ENCODE data around the gene FANCM.
"Not testable (repeated sequence)": the region's sequence is repeated elsewhere in the genome, so short reads cannot be mapped to it uniquely, and the experiment has no call there.

The FANCM gene

GRCh38 chr14:45135659-45136395 is at the start of gene FANCM:
Gene FANCM, plus strand, starts transcription at chr14:45135930. Its CDS starts 102 bp downstream, at chr14:45136032.
- peak; percentile 96 for DNase-seq

DNA sequence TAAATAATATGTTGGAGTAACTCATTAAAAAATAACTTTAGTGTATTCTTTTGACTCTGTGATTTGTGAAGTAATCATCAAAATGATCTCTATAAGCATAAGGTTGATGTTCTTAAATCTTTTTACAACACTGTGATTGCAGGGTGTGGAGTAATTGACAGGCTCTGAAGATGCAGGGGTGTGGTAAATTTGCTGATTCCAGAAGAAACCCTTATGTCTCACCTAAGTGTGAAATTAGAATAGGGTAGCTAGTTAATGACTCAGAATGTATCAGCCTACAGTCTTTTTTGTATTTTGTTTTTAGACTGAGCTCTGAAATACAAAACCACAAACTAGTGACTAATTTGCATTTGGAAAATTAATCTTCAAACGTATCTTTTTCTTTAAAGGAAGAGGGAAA is 45.9 kb upstream of the FANCM start:
- peak; percentile 84 for DNase-seq

DNA sequence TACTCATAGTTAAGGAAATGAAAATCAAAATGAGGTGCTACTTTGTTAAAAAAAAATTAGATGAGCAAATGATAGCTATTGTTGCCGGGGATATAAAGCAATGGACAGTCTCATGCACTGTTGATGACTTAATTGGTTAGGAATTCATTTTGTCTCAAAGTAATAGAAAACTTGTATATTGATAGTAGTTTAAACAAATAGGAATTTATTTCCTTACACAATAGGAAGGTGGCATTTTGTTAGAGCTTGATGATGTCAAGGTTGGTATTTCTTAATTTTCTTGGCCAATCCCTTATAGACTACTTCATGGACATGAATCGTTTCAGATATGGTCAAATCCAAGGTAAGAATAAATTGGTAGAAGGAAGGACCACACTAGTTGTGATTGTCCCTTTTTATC is 44.0 kb upstream of the FANCM start:
- DNase-seq, result no peak

DNA sequence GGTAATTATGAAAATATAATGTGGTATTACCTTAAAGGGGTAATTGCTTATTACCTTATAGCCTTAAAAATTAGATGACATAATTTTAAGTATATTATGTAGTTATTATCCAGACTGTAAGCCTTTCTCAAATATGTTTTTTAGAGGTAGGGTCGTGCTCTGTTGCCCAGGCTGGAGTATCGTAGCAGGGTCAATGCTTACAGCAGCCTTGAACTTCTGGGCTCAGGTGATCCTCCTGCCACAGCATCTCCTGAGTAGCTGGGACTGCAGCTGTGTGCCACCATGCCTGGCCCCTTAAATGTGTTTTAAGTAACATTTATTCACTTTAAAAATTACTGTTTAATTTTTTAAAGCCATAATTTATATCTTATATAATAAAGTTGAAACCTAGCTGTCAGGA is 41.5 kb upstream of the FANCM start:
- no peak for DNase-seq

DNA sequence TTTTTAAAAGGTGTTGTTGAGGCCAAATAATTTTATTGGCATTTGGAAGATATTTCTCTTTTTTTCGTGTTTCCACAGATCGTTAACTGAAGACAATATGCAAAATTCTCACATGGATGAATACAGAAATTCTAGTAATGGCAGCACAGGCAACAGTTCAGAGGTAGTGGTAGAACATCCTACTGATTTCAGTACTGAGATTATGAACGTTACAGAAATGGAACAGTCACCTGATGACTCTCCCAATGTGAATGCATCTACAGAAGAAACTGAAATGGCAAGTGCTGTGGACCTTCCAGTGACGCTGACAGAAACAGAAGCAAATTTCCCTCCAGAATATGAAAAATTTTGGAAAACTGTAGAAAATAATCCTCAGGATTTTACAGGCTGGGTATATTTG is 40.6 kb upstream of the FANCM start:
- peak; percentile 38 for DNase-seq

DNA sequence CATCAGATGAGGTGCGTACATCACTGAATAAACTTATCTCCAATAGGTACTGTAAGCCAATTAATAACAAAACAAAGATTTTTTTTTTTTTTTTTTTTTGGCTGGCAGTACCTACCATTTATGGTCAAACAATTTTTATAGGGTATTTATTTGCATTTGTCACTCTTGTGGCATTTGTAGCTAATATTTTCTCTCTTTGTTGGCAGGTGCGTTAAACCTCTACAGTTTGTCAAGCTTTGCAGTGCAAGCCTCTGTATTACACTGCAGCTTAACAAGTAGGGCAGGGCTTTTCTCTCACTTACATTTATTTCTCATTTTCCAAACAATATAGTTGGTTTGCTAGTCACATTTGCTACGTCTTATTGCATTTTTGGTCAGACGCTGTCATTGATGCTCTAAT is 39.5 kb upstream of the FANCM start:
- DNase-seq, result no peak

DNA sequence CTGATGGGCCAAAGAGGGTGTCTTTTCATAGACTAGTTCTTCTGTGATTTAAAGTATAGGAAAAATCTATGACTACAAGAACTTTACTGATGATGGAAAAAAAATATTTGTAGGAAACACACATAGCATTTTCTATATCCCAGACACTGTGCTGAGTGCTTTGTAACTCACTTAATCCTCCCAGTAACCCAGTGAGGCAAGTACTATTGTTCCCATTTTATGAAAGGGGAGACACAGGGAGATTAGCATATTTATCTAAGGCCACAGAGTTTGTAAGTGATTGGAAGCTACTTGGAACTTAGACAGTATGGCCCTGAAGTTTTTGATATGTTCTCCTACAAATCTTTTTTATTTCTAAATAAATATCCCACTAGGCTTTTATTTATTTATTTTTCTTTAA is 31.9 kb upstream of the FANCM start:
- no peak for DNase-seq

GRCh38 chr14:45104561-45104960 is 31.2 kb upstream of the FANCM start:
- no peak for DNase-seq

- DNase-seq, result no peak
Measured at GRCh38 chr14:45112896-45113781, 22.6 kb upstream of the FANCM start.

GRCh38 chr14:45114327-45114726 is 21.4 kb upstream of the FANCM start:
- DNase-seq, result no peak

DNA sequence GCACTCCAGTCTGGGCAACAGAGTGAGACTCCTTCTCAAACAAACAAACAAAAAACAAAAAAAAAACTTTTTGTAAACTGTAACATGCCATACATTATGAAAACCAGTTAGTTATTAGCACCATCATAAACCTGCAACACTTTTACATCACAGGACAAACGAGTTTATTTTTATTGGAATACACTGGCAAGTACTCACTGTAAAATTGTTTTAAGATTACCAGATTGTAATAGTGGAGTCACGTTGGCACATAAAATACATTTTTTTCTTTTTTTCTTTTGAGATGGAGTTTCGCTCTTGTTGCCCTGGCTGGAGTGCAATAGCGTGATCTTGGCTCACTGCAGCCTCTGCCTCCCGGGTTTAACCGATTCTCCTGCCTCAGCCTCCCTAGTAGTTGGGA is 17.1 kb upstream of the FANCM start:
- DNase-seq, result no peak

DNA sequence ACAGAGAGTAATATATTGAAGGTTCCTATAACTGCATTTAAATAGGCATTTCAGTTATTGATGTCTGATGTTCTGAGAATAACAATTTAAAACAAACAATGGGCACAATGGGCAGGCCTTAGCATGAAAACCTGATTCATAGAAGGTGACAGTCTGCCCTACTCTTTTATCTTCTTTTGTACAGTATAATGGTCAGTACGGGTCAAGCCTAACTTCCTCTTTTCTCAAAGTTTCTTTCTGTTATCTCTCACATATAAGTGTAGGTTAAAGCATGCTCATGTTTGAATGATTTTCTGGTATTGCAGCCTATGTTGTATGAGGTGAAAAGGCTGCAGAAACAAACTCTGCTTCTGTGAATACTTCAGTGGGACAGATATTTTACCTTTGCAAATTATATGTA is 15.6 kb upstream of the FANCM start:
- DNase-seq, result no peak

GRCh38 chr14:45123271-45123670 is 12.5 kb upstream of the FANCM start:
- DNase-seq, result no peak

- no peak for DNase-seq
Measured at GRCh38 chr14:45125754-45126153, 10.0 kb upstream of the FANCM start.

DNA sequence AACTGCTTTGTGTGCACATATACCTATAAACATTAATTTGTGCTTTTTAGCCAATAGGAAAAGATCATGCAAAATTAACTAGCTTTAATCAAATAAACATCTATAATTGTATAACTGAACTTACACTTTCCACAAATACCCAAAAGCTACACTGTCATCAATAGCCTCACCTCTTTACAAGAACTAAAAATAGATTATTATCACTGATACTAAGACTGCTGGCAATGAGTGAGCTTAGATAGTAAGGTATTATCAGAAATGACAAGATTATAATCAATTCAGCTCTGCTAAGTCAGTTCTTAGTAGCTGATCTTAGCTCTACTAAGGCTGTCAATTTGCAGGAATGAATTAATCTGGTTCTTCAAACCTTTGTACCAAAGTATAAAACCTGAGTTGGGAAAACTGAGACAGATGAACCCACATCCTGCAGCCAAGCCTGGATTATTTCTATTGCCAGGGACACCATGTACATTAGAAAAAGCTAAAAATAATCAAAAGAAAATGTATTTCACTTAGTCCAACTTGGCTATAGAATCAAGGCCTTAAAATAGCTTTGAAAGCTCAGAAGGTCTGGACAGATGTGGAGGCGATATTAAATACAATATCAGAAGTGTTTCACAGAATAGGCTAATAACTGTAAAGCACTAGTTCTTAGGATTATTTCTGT is 6.6 kb upstream of the FANCM start:
- DNase-seq, result no peak

DNA sequence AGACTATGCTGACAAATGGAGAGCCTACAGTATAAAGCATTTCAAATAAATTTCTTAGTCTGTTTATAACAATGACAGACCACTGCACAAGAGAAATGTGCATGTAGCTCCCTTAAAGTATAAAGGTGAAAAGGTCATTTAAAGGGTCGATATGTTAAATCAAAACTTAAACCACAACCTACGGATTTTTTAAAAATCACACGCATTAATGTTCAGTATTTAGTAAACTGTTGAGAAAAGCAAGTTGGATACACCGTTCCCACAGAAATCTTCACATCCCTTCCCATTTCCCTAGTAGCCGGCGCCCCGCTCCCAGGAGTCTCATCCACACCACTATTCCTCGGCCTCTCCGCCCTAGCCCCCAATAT is 2.1 kb upstream of the FANCM start:
- DNase-seq, result no peak

DNA sequence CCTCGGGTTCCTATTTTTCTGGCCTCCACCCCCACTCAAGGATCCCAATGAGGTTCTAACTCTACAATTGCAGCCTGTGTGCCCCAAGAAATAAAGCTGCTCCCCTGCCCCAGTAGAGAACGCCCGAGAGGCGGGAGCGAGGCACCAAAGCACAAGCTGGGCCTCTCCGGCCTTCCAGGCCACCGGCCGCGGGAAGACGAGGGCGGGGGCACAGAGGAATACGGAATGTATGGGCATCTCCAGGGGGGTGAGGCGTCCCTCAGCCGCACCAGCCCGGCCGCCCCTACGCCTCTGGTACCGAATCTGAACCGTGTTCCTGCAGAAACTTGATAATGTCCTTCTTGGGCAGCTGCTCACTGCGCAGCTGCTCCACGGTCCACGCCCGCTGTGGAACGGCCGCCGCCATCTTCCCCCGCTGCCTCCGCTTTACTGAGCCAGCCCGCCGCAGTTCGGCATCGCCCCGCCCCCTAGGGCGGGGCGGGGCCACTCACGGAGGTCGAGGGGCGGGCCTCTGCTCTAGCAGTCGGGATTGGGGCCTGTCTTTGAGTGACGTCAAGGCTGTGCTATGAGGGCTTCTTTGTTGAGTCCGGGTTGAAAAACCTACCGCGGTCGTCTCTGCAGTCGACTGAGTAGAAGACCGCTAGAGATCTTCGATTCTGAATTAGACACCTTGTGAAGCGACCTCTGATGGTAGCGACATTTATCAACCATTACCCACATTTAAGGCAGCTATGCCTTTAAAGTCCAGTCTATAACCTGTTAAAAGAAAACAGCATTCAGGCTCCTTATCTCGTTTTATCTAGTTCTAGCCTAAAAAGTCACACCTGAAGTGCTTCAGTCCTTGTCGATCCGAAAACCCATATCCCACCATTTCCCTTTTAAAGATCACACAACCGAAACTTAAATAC is 1.4 kb upstream of the FANCM start, which contains the start of gene FKBP3:
FKBP3 (minus strand) TSS at position 431 of the 908 bp plus-strand sequence; CDS start at position 406, 25 bp downstream.
- peak; percentile 98 for DNase-seq

DNA sequence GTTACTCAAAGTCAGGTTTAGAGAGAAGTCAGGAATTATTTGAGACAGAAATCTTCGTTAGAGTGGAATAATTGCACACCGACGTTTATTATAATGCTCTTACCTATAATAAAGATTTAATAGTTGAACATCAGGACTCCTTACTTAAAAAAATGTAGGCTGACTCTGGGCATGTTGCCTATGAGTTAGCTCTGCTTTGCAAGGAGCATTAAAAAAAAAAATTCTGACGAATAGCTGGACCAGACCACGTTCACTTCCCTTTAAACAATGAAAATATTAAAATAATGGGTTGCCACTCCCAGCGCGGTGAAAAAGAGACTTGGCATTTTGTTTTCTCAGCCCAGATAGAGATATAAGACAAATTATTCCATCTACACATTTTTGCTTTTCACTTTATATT is 574 bp upstream of the FANCM start:
- no peak for DNase-seq

- DNase-seq, result no peak
Measured at GRCh38 chr14:45136399-45136798, 669 bp downstream of the FANCM start.

- no peak for DNase-seq
Measured at GRCh38 chr14:45140661-45141187, 5.0 kb downstream of the FANCM start.

- DNase-seq, result not testable (repeated sequence)
Measured at GRCh38 chr14:45142083-45142482, 6.4 kb downstream of the FANCM start.

- no peak for DNase-seq
Measured at GRCh38 chr14:45144658-45145057, 8.9 kb downstream of the FANCM start.

Data from activated CD4-positive, alpha-beta T cell treated with anti-CD3 and anti-CD28 coated beads, Interleukin-2, amount 50 U/mL, for 16 hours (primary cell).